ENCODE measurements around the gene NRN1L. TPM values are rescaled to one million over a fixed set of nuclear protein-coding genes. Genes with fewer than 3 reads are reported as not detected.

The NRN1L gene
- total RNA-seq, 5 donors from 2014 or later (not counting 1 experiment from before 2014, with no cell fraction given): 0.72 to 5.3 (median 3.1) TPM

DNA sequence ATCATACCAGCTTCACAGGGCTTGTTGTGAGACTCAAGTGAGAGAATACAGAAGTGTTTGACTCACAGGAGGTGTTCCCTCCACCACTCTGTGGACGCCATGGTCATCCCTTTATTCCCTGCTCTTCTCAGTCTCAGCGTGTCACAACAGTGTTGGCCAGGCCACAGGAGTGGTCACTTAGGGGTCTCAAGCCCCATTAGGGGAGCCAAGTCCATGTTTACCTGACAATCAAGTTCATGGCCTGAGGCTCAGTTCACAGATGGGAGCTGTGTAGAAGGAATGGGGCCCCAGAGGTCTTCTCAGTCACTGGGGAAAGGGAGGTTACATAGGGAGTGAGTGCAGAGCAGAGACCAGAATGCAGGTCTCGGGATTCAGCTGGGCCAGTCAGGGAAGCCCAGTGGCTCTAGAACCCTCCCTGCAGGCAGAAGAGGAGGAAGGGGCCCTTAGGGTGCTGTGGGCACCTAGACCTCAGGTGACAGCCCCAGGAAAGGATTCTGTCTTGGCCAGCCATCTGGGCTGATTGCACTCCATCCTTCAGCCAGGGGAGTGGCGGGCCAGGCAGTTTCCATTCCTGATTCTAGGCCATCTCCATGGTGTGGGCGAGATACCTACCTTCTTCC, 27.6 kb upstream of the NRN1L start:
- POLR2A ChIA-PET: interaction anchor here in 1 of 2 donors (0.7 kb wide), 1 partner anchor 197 kb away, joined by 7 read pairs; no protein-coding TSS in a partner anchor
- H3K27me3 Mint-ChIP-seq: no peaks in the 10 kb centered on the region
- 100% methylated on average over 4 of the region's 5 CpGs for WGBS (ENCODE audit: insufficient coverage)
- peaks cover 0 to 15% of the 10 kb centered on the region in 2 donors for H3K36me3 ChIP-seq (ENCODE audit: control insufficient read depth in 2 of 2, extremely low read depth in 1 of 2, insufficient read depth in 1 of 2, low read length in 1 of 2)
- peak overlapping the region; percentile 55 for H3K27ac ChIP-seq (ENCODE audit: low read length)
- H3K4me1 ChIP-seq (ENCODE audit: control insufficient read depth in 1 of 2, extremely low read depth in 1 of 2, insufficient read depth in 2 of 2, low read length in 2 of 2): peaks cover 0 to 27% of the 10 kb centered on the region in 2 experiments
- peaks cover 3% of the 10 kb centered on the region for H3K36me3 Mint-ChIP-seq
- H3K9me3 Mint-ChIP-seq: no peaks in the 10 kb centered on the region
- no peaks in the 10 kb centered on the region for H3K9me3 ChIP-seq
- no peak overlapping the region for H3K4me3 Mint-ChIP-seq
- CTCF ChIA-PET: interaction anchor here in 1 of 2 donors (0.7 to 0.8 kb wide), 2 partner anchors 12 to 1885 kb away, joined by 4 read pairs; no protein-coding TSS in a partner anchor
- H3K4me1 Mint-ChIP-seq: peaks cover 29 to 45% (median 38%) of the 10 kb centered on the region in 3 donors
- no peak overlapping the region for H3K4me3 ChIP-seq (ENCODE audit: control insufficient read depth in 1 of 2, extremely low read depth in 1 of 2, low read length in 1 of 2)
- ATAC-seq (replicated peaks in 1 of 4) (no peak), DNase-seq (no peak)
- peak overlapping the region; percentile 21 to 40 for H3K27ac Mint-ChIP-seq
- no peaks in the 10 kb centered on the region for H3K27me3 ChIP-seq (replicated peaks in 1 of 2; ENCODE audit: control insufficient read depth in 2 of 2, extremely low read depth in 1 of 2, insufficient read depth in 2 of 2, low read length in 1 of 2)

DNA sequence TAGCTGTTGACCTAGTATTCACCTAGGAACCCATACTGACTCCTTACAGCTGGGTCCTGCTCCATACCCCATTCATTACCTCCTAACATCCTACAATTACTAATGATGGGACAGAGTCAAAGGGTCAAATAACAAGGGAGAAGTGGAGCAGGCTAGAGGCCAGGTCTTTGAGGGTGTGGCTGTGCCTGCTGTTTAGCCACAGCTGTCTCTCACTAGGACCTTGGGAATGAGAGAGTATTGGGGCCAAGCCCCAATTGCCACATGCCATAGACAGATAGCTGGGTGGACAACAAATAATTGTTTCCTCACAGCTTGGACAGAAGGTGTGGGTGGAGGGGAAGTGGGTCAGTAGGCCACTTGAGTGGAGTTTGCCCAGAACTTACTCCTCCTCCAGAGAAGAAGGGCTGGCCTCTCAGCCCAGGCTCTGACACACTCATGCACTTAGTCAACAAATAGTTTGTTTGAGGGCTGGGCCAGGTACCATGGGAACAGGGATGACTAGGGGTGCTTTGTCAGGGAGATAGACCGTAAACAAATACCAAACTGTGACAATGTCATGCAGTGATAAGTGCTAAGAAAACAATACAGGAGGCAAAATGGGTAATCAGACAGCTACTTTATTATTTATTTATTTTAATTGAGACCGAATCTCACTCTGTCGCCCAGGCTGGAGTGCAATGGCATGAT, 27.0 kb upstream of the NRN1L start:
- no peaks in the 10 kb centered on the region for H3K27me3 Mint-ChIP-seq
- H3K4me3 ChIP-seq (ENCODE audit: control insufficient read depth in 1 of 2, extremely low read depth in 1 of 2, low read length in 1 of 2): no peak overlapping the region
- H3K4me3 Mint-ChIP-seq: no peak overlapping the region
- no peaks in the 10 kb centered on the region for H3K9me3 ChIP-seq
- peaks cover 3% of the 10 kb centered on the region for H3K36me3 Mint-ChIP-seq
- DNase-seq (peak in 18 of 35 experiments; percentile 9 to 50 (median 22)), ATAC-seq (replicated peaks in 1 of 4) (peak; percentile 48 to 64 (median 54))
- H3K9me3 Mint-ChIP-seq: no peaks in the 10 kb centered on the region
- H3K27ac Mint-ChIP-seq: peak overlapping the region; percentile 40 to 69
- ChIA-PET CTCF (interaction anchor here in 1 of 2 donors (0.6 kb wide), 1 partner anchor 46 kb away, joined by 5 read pairs; no protein-coding TSS in a partner anchor), POLR2A (no interaction called here)
- H3K36me3 ChIP-seq (ENCODE audit: control insufficient read depth in 2 of 2, extremely low read depth in 1 of 2, insufficient read depth in 1 of 2, low read length in 1 of 2): peaks cover 0 to 16% of the 10 kb centered on the region in 2 donors
- WGBS (ENCODE audit: insufficient coverage): no CpG with 5 or more reads among the region's 3 CpGs
- no peaks in the 10 kb centered on the region for H3K27me3 ChIP-seq (replicated peaks in 1 of 2; ENCODE audit: control insufficient read depth in 2 of 2, extremely low read depth in 1 of 2, insufficient read depth in 2 of 2, low read length in 1 of 2)
- peaks cover 0 to 25% of the 10 kb centered on the region in 2 experiments for H3K4me1 ChIP-seq (ENCODE audit: control insufficient read depth in 1 of 2, extremely low read depth in 1 of 2, insufficient read depth in 2 of 2, low read length in 2 of 2)
- peaks cover 32 to 45% (median 38%) of the 10 kb centered on the region in 3 donors for H3K4me1 Mint-ChIP-seq
- peak overlapping the region; percentile 55 for H3K27ac ChIP-seq (ENCODE audit: low read length)

DNA sequence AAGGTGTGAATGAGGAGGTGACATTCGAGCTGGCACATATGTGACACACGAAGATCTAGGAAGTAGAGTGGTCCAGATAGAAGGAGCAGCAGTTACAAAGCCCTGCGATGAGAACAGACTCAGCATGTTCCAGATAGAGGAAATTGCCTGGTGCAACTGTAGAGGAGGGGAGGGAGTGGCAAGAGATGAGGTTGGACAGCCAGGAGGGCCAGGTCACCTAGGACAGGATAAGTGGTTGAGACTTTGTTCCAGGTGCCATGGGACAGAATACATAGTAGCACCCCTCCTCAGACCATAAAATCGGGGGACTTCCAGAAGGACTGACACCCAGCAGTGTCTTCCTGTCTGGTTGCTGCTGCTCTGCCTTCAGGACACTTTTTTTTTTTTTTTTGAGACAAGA, 26.2 kb upstream of the NRN1L start:
- H3K27me3 Mint-ChIP-seq: no peaks in the 10 kb centered on the region
- no peak for ATAC-seq (replicated peaks in 1 of 4)
- H3K27ac Mint-ChIP-seq: peak overlapping the region; percentile 30 to 40
- POLR2A ChIA-PET: interaction anchor here in 1 of 2 donors (0.6 kb wide), 1 partner anchor 445 kb away, joined by 3 read pairs; no protein-coding TSS in a partner anchor
- H3K36me3 Mint-ChIP-seq: peaks cover 3% of the 10 kb centered on the region
- CTCF ChIA-PET: no interaction called here
- no peak overlapping the region for H3K4me3 Mint-ChIP-seq
- 71% methylated on average over 4 of the region's 4 CpGs for WGBS (ENCODE audit: insufficient coverage)
- peak overlapping the region; percentile 40 for H3K27ac ChIP-seq (ENCODE audit: low read length)
- no peak for DNase-seq
- no peaks in the 10 kb centered on the region for H3K9me3 ChIP-seq
- peaks cover 32 to 45% (median 38%) of the 10 kb centered on the region in 3 donors for H3K4me1 Mint-ChIP-seq
- H3K27me3 ChIP-seq (replicated peaks in 1 of 2; ENCODE audit: control insufficient read depth in 2 of 2, extremely low read depth in 1 of 2, insufficient read depth in 2 of 2, low read length in 1 of 2): no peaks in the 10 kb centered on the region
- peaks cover 0 to 16% of the 10 kb centered on the region in 2 donors for H3K36me3 ChIP-seq (ENCODE audit: control insufficient read depth in 2 of 2, extremely low read depth in 1 of 2, insufficient read depth in 1 of 2, low read length in 1 of 2)
- H3K9me3 Mint-ChIP-seq: no peaks in the 10 kb centered on the region
- peaks cover 0 to 25% of the 10 kb centered on the region in 2 experiments for H3K4me1 ChIP-seq (ENCODE audit: control insufficient read depth in 1 of 2, extremely low read depth in 1 of 2, insufficient read depth in 2 of 2, low read length in 2 of 2)
- H3K4me3 ChIP-seq (ENCODE audit: control insufficient read depth in 1 of 2, extremely low read depth in 1 of 2, low read length in 1 of 2): no peak overlapping the region

DNA sequence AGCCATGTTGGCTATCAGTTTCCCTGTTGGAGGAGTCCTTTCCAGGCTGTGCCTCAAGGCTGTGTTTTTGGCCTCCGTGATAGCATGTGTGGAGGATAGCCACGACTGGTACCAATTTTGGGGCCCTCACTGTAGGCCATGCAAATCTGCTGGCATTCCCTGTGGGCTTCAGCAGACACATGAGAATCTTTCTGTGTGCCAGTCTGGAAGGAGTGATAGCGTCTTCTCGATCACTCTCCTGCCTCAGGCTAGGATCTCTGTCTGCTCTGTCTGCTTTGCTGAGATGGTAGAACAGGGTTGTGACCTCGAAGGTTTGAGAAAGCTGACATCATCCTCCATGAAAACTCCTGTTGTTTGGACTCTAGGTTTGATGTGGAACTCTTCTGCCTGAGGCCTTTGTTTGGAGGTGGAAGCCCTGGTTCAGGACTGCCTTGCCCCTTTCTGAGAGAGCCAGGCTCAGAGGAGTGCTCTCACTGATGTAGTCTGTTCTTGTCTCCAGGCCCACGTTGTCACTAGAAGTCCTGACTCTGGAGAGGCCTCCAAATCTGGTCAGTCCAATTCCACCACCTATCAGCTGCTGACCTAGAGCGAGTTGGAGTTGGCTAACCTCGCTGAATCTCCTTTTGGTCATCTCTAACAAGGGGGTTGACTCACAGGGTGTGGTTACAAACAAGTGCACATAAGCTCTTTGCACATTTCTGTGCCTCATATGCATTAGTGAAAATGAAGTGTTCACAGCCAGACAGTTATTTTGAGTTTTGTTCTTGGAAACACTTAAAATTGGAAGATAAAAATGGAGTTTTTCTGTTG, 23.9 kb upstream of the NRN1L start:
- Histone ChIP-seq H3K9me3 (no peaks in the 10 kb centered on the region), H3K4me1 (ENCODE audit: control insufficient read depth in 1 of 2, extremely low read depth in 1 of 2, insufficient read depth in 2 of 2, low read length in 2 of 2) (peaks cover 0 to 20% of the 10 kb centered on the region in 2 experiments), H3K27ac (ENCODE audit: low read length) (no peak overlapping the region), H3K27me3 (replicated peaks in 1 of 2; ENCODE audit: control insufficient read depth in 2 of 2, extremely low read depth in 1 of 2, insufficient read depth in 2 of 2, low read length in 1 of 2) (no peaks in the 10 kb centered on the region), H3K4me3 (ENCODE audit: control insufficient read depth in 1 of 2, extremely low read depth in 1 of 2, low read length in 1 of 2) (no peak overlapping the region), H3K36me3 (ENCODE audit: control insufficient read depth in 2 of 2, extremely low read depth in 1 of 2, insufficient read depth in 1 of 2, low read length in 1 of 2) (peaks cover 4 to 24% of the 10 kb centered on the region in 2 donors)
- H3K36me3 Mint-ChIP-seq: peaks cover 3% of the 10 kb centered on the region
- peak overlapping the region in 1 of 2 donors; percentile 36 for H3K27ac Mint-ChIP-seq
- H3K4me1 Mint-ChIP-seq: peaks cover 27 to 33% (median 33%) of the 10 kb centered on the region in 3 donors
- WGBS (ENCODE audit: insufficient coverage): 96% methylated on average over 6 of the region's 8 CpGs
- ChIA-PET POLR2A (no interaction called here), CTCF (no interaction called here)
- DNase-seq (no peak), ATAC-seq (replicated peaks in 1 of 4) (no peak)
- no peaks in the 10 kb centered on the region for H3K9me3 Mint-ChIP-seq
- no peaks in the 10 kb centered on the region for H3K27me3 Mint-ChIP-seq
- H3K4me3 Mint-ChIP-seq: no peak overlapping the region

DNA sequence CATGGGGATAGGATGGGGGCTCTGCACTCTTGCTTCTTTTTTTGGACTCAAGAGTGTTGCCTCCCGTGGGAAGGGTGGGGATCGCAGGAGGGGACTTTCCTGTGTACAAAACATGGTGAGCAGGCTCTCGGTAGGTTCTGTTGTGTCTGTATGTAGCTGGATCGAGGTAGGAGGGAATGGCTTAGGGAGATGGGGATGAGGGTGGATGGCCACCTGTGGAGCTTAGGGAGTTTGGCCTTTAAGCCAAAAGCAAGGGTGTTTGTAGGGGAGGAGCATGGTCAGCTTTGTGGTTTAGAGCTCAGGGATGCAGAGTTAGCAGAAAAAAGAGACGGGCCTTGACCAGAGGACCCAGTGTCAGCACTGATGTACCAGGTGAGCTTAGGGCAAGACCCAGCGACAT, 22.8 kb upstream of the NRN1L start:
- H3K9me3 Mint-ChIP-seq: no peaks in the 10 kb centered on the region
- Histone ChIP-seq H3K36me3 (ENCODE audit: control insufficient read depth in 2 of 2, extremely low read depth in 1 of 2, insufficient read depth in 1 of 2, low read length in 1 of 2) (peaks cover 4 to 30% of the 10 kb centered on the region in 2 donors), H3K27me3 (replicated peaks in 1 of 2; ENCODE audit: control insufficient read depth in 2 of 2, extremely low read depth in 1 of 2, insufficient read depth in 2 of 2, low read length in 1 of 2) (no peaks in the 10 kb centered on the region), H3K9me3 (no peaks in the 10 kb centered on the region), H3K4me1 (ENCODE audit: control insufficient read depth in 1 of 2, extremely low read depth in 1 of 2, insufficient read depth in 2 of 2, low read length in 2 of 2) (peaks cover 0 to 19% of the 10 kb centered on the region in 2 experiments), H3K4me3 (ENCODE audit: control insufficient read depth in 1 of 2, extremely low read depth in 1 of 2, low read length in 1 of 2) (no peak overlapping the region), H3K27ac (ENCODE audit: low read length) (no peak overlapping the region)
- WGBS (ENCODE audit: insufficient coverage): 88% methylated on average over 5 of the region's 6 CpGs
- ChIA-PET POLR2A (no interaction called here), CTCF (interaction anchor here (0.6 kb wide), 3 partner anchors 42 to 426 kb away, joined by 3 to 5 read pairs (median 3); no protein-coding TSS in a partner anchor)
- ATAC-seq (replicated peaks in 1 of 4): no peak
- no peak overlapping the region for H3K4me3 Mint-ChIP-seq
- no peak for DNase-seq
- H3K27ac Mint-ChIP-seq: peak overlapping the region in 1 of 2 donors; percentile 28
- peaks cover 5% of the 10 kb centered on the region for H3K36me3 Mint-ChIP-seq
- H3K27me3 Mint-ChIP-seq: no peaks in the 10 kb centered on the region
- peaks cover 24 to 27% (median 27%) of the 10 kb centered on the region in 3 donors for H3K4me1 Mint-ChIP-seq
